ENCODE data around the gene SAMD14. TPM values are rescaled to one million over a fixed set of nuclear protein-coding genes. Genes with fewer than 3 reads are reported as not detected.
A peak's percentile ranks its signal among the peaks of the same experiment; 100 is the strongest.

SAMD14 gene
- total RNA-seq (10 to 100 TPM; 13.2 to 14.6 TPM), polyA plus RNA-seq (ENCODE audit: insufficient read length in 2 of 2) (10 to 100 TPM; 79.3 to 91.6 TPM)
- long read RNA-seq, donor 1, full-length matches to known transcripts = 19 of 32 reads
- long read RNA-seq, donor 1, partial matches to known transcripts = 13 of 32 reads
- long read RNA-seq, donor 1, other reads (novel, unspliced or antisense) = 0 of 32 reads
- long read RNA-seq, donor 2, full-length matches to known transcripts = 7 of 17 reads
- long read RNA-seq, donor 2, partial matches to known transcripts = 10 of 17 reads
- long read RNA-seq, donor 2, other reads (novel, unspliced or antisense) = 0 of 17 reads
- long read RNA-seq, donor 3, full-length matches to known transcripts = 5 of 41 reads
- long read RNA-seq, donor 3, partial matches to known transcripts = 36 of 41 reads
- long read RNA-seq, donor 3, other reads (novel, unspliced or antisense) = 0 of 41 reads
- long read RNA-seq, donor 4, full-length matches to known transcripts = 4 of 4 reads
- long read RNA-seq, donor 4, partial matches to known transcripts = 0 of 4 reads
- long read RNA-seq, donor 4, other reads (novel, unspliced or antisense) = 0 of 4 reads

- peak in 2 of 6 donors; percentile 89 to 96 for DNase-seq (ENCODE audit: low read depth in 4 of 6, low spot score in 6 of 6)
- peak within 1 kb of the TSS; percentile 56 for H3K4me3 ChIP-seq (ENCODE audit: low read depth, low read length)
- WGBS (ENCODE audit: insufficient coverage) = under 1% methylated on average over 50 of the region's 84 CpGs
- H3K4me1 ChIP-seq (ENCODE audit: control insufficient read depth, insufficient read depth, low read length) = peaks cover 19% of the 10 kb centered on the region
- H3K27me3 ChIP-seq (ENCODE audit: control insufficient read depth, insufficient read depth, low read length) = no peaks in the 10 kb centered on the region
- no peaks in the 10 kb centered on the region for H3K9me3 ChIP-seq (ENCODE audit: control insufficient read depth, insufficient read depth, low read length)
- peaks cover 32% of the 10 kb centered on the region for H3K36me3 ChIP-seq (ENCODE audit: control insufficient read depth, insufficient read depth, low read length)
- H3K27ac ChIP-seq (ENCODE audit: low read depth, low read length) = peak within 1 kb of the TSS; percentile 79
Observed at GRCh38 chr17:50129728-50130558, at the start of gene SAMD14. TSS of gene SAMD14 (minus strand) at chr17:50130160. CDS start at chr17:50124959, 5,201 bp downstream.

- no peaks in the 10 kb centered on the region for H3K9me3 ChIP-seq (ENCODE audit: control insufficient read depth, insufficient read depth, low read length)
- no peaks in the 10 kb centered on the region for H3K27me3 ChIP-seq (ENCODE audit: control insufficient read depth, insufficient read depth, low read length)
- DNase-seq (ENCODE audit: low read depth in 4 of 6, low spot score in 6 of 6) = peak in 2 of 6 donors; percentile 74 to 82
- WGBS (ENCODE audit: insufficient coverage) = 9% methylated on average over 20 of the region's 22 CpGs
- peak overlapping the region; percentile 80 for H3K27ac ChIP-seq (ENCODE audit: low read depth, low read length)
- peaks cover 3% of the 10 kb centered on the region for H3K36me3 ChIP-seq (ENCODE audit: control insufficient read depth, insufficient read depth, low read length)
- H3K4me1 ChIP-seq (ENCODE audit: control insufficient read depth, insufficient read depth, low read length) = peaks cover 58% of the 10 kb centered on the region
- H3K4me3 ChIP-seq (ENCODE audit: low read depth, low read length) = peak overlapping the region; percentile 29
Observed at GRCh38 chr17:50177983-50178834, 48.2 kb upstream of the SAMD14 start.

- Histone ChIP-seq H3K4me3 (ENCODE audit: low read depth, low read length) (peak overlapping the region; percentile 29), H3K36me3 (ENCODE audit: control insufficient read depth, insufficient read depth, low read length) (peaks cover 3% of the 10 kb centered on the region), H3K27me3 (ENCODE audit: control insufficient read depth, insufficient read depth, low read length) (no peaks in the 10 kb centered on the region), H3K9me3 (ENCODE audit: control insufficient read depth, insufficient read depth, low read length) (no peaks in the 10 kb centered on the region), H3K27ac (ENCODE audit: low read depth, low read length) (peak overlapping the region; percentile 80), H3K4me1 (ENCODE audit: control insufficient read depth, insufficient read depth, low read length) (peaks cover 60% of the 10 kb centered on the region)
- WGBS (ENCODE audit: insufficient coverage) = 80% methylated on average over 10 of the region's 10 CpGs
- DNase-seq (ENCODE audit: low read depth in 4 of 6, low spot score in 6 of 6) = no peak
Observed at GRCh38 chr17:50177476-50177875, 47.5 kb upstream of the SAMD14 start.

- H3K27me3 ChIP-seq (ENCODE audit: control insufficient read depth, insufficient read depth, low read length) = no peaks in the 10 kb centered on the region
- no peak overlapping the region for H3K4me3 ChIP-seq (ENCODE audit: low read depth, low read length)
- no peaks in the 10 kb centered on the region for H3K9me3 ChIP-seq (ENCODE audit: control insufficient read depth, insufficient read depth, low read length)
- H3K4me1 ChIP-seq (ENCODE audit: control insufficient read depth, insufficient read depth, low read length) = peaks cover 54% of the 10 kb centered on the region
- H3K27ac ChIP-seq (ENCODE audit: low read depth, low read length) = peak overlapping the region; percentile 80
- H3K36me3 ChIP-seq (ENCODE audit: control insufficient read depth, insufficient read depth, low read length) = peaks cover 7% of the 10 kb centered on the region
- DNase-seq (ENCODE audit: low read depth in 4 of 6, low spot score in 6 of 6) = no peak
- WGBS (ENCODE audit: insufficient coverage) = 82% methylated on average over 18 of the region's 20 CpGs
Observed at GRCh38 chr17:50176559-50177357, 46.8 kb upstream of the SAMD14 start.

GRCh38 chr17:50175035-50175807 lies 45.3 kb upstream of the SAMD14 start:
- peaks cover 11% of the 10 kb centered on the region for H3K36me3 ChIP-seq (ENCODE audit: control insufficient read depth, insufficient read depth, low read length)
- no peaks in the 10 kb centered on the region for H3K9me3 ChIP-seq (ENCODE audit: control insufficient read depth, insufficient read depth, low read length)
- H3K4me3 ChIP-seq (ENCODE audit: low read depth, low read length) = no peak overlapping the region
- H3K27me3 ChIP-seq (ENCODE audit: control insufficient read depth, insufficient read depth, low read length) = no peaks in the 10 kb centered on the region
- H3K4me1 ChIP-seq (ENCODE audit: control insufficient read depth, insufficient read depth, low read length) = peaks cover 43% of the 10 kb centered on the region
- H3K27ac ChIP-seq (ENCODE audit: low read depth, low read length) = no peak overlapping the region
- DNase-seq (ENCODE audit: low read depth in 4 of 6, low spot score in 6 of 6) = no peak
- 95% methylated on average over 11 of the region's 16 CpGs for WGBS (ENCODE audit: insufficient coverage)

GRCh38 chr17:50174444-50174843 lies 44.5 kb upstream of the SAMD14 start:
- H3K4me1 ChIP-seq (ENCODE audit: control insufficient read depth, insufficient read depth, low read length) = peaks cover 43% of the 10 kb centered on the region
- no peak overlapping the region for H3K4me3 ChIP-seq (ENCODE audit: low read depth, low read length)
- peak overlapping the region; percentile 88 for H3K27ac ChIP-seq (ENCODE audit: low read depth, low read length)
- no peaks in the 10 kb centered on the region for H3K27me3 ChIP-seq (ENCODE audit: control insufficient read depth, insufficient read depth, low read length)
- no peak for DNase-seq (ENCODE audit: low read depth in 4 of 6, low spot score in 6 of 6)
- peaks cover 11% of the 10 kb centered on the region for H3K36me3 ChIP-seq (ENCODE audit: control insufficient read depth, insufficient read depth, low read length)
- 100% methylated on average over 2 of the region's 6 CpGs for WGBS (ENCODE audit: insufficient coverage)
- H3K9me3 ChIP-seq (ENCODE audit: control insufficient read depth, insufficient read depth, low read length) = no peaks in the 10 kb centered on the region

- Histone ChIP-seq H3K4me3 (ENCODE audit: low read depth, low read length) (no peak overlapping the region), H3K27ac (ENCODE audit: low read depth, low read length) (peak overlapping the region; percentile 88), H3K9me3 (ENCODE audit: control insufficient read depth, insufficient read depth, low read length) (no peaks in the 10 kb centered on the region), H3K27me3 (ENCODE audit: control insufficient read depth, insufficient read depth, low read length) (no peaks in the 10 kb centered on the region), H3K36me3 (ENCODE audit: control insufficient read depth, insufficient read depth, low read length) (peaks cover 11% of the 10 kb centered on the region), H3K4me1 (ENCODE audit: control insufficient read depth, insufficient read depth, low read length) (peaks cover 48% of the 10 kb centered on the region)
- peak in 1 of 6 donors; percentile 76 for DNase-seq (ENCODE audit: low read depth in 4 of 6, low spot score in 6 of 6)
- WGBS (ENCODE audit: insufficient coverage) = 42% methylated on average over 6 of the region's 10 CpGs
Observed at GRCh38 chr17:50173335-50173941, 43.5 kb upstream of the SAMD14 start.

- Histone ChIP-seq H3K4me1 (ENCODE audit: control insufficient read depth, insufficient read depth, low read length) (peaks cover 43% of the 10 kb centered on the region), H3K4me3 (ENCODE audit: low read depth, low read length) (no peak overlapping the region), H3K27me3 (ENCODE audit: control insufficient read depth, insufficient read depth, low read length) (no peaks in the 10 kb centered on the region), H3K9me3 (ENCODE audit: control insufficient read depth, insufficient read depth, low read length) (no peaks in the 10 kb centered on the region), H3K36me3 (ENCODE audit: control insufficient read depth, insufficient read depth, low read length) (peaks cover 11% of the 10 kb centered on the region), H3K27ac (ENCODE audit: low read depth, low read length) (peak overlapping the region; percentile 88)
- 85% methylated on average over 6 of the region's 6 CpGs for WGBS (ENCODE audit: insufficient coverage)
- DNase-seq (ENCODE audit: low read depth in 4 of 6, low spot score in 6 of 6) = peak in 1 of 6 donors; percentile 31
Observed at GRCh38 chr17:50172936-50173334, 43.0 kb upstream of the SAMD14 start.

Measured in spinal cord (tissue), 10 donors.